ENCODE measurements around the gene CDC25C.
"Not testable (repeated sequence)": the region's sequence is repeated elsewhere in the genome, so short reads cannot be mapped to it uniquely, and the experiment has no call there.

CDC25C gene

DNA sequence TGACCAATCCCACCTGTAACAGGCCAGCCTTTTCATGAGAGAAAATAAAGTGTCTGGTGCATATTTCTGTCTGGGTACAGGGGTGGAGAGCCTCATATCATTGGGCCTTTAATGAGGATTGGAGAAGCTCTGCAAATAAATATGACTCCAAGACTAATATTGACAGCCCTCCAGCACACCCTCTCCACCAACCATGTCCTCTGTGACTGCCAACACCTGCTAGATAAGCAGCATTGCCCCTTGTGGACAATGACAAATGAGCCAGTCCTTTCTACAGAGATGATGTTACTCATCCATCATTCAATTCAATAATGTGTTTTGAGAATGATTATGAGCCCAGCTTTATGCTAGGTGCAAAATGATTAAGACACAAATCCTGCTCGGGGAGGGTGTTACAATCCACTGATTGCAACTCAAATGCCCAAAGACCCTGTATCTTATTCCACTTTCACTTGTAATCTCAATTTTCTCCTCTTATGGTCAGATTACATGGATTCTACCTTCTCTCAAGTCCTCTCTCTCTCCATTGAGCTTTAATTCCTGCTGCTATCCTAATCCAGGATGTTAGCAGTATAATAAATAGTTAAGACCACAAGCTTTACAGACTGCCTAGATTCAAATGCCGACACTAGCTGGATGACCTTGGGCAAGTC is 55.1 kb downstream of the CDC25C start:
- DNase-seq (ENCODE audit: low read depth, low spot score), result no peak

DNA sequence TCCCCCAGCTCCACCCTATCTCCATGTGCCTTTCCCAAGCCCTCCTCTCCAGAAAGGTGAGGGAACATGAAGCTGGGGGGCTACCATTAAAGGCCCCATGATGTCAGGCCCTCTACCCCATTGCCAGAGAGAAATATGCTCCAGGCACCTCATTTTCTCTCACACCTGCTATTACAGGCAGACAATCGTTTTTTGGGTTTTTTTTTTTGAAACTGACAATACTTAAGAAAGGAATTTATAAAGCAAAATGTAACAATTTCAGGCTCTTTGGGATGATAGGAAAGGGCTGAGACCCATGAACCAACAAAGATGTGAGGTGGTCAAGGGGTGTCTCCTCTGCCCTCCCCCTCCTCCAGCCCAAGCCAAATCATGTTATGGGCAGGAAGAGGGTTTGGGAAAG is 55.7 kb downstream of the CDC25C start:
- DNase-seq (ENCODE audit: low read depth, low spot score), result no peak

DNA sequence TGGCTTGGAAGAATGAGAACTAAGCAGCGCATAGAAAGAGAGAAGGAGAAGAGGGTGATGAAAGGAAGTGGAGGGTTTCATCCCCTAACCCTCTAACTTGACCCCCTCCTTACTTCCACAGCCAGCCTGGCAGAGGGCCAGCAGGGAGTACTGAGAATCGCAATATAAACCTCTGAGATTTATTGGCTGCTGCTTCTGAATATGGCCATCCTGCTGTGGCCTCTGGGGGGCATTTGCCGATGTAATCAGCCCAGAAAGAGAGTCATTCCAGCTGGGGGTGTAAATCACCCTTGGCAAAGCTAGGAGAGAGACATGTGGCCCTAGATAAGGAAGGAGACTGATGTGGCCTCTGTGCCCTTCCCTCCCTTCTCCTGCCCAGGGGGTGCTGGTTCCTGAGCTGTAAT is 56.2 kb downstream of the CDC25C start:
- no peak for DNase-seq (ENCODE audit: low read depth, low spot score)

DNA sequence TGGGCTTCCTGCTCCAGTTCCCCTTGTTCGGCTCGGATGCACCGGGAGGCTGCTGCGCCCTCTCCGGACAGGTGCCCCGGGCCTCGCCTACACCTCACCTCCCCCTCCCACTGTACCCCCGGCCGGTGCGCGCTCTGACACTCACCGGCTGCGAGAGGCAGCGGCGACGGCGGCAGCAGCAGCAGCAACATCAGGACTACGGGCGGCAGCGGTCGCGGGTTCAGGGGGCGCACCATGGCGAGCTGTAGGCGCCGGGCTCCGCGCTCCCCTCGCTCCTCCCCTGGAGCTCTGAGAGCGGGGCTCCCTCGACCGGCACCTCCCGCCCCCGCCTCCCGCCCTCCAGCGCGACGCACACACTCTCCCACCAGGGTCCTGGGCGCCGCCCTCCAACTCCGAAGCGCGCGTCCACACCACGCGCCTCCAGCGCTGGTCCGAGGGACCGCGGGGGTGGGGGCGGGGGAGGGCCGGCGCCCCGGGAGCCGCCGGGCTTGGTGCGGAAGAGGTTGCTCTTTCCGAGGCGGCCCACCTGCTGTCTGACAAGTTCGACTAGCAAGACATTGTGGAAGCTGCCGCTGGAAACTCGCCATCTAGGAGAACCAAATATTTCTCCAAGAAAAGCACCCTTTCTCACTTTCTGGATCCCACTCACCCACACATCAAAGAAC is 57.3 kb downstream of the CDC25C start, which contains the start of gene GFRA3:
Gene GFRA3, minus strand, starts transcription at position 433 of the 665 bp plus-strand sequence. Its CDS starts 197 bp downstream, at position 236.
- peak; percentile 15 for DNase-seq (ENCODE audit: low read depth, low spot score)

DNA sequence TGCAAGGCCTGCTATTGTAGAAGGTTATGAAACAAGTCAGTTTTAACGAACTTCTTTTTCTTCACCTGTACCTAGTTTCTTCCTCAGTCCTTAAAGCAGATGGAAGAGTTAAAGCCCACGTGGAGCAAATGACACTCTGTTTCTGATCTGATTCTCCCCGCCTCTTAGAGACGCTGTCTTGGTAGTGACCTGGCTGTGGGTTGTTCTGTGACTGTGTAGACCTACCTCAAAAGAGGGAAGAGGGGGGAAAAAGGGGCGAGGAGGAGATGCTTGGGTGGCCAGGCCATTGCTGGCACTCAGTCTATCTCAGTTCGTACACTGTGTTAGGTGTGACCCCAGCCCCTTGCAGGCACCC is 57.8 kb downstream of the CDC25C start:
- DNase-seq (ENCODE audit: low read depth, low spot score), result no peak

DNA sequence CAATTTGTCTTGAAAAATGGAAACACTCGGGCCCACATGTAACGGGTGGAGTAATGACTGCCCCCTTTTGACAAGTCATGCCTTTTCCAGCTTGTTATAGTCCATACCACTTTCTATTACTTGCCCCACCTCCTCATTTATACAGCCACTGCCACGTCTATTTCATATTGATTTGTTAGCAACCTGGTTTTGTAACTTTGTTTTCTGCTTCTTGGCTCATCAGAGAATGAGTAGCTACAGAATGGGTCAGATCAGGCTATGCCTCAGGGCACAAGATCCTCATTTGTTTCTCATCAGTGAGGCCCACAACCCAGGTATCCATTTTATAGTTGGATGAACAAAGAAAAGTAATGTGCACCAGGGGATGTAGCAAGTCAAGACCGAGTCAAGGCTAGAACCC is 58.9 kb downstream of the CDC25C start:
- no peak for DNase-seq (ENCODE audit: low read depth, low spot score)

DNA sequence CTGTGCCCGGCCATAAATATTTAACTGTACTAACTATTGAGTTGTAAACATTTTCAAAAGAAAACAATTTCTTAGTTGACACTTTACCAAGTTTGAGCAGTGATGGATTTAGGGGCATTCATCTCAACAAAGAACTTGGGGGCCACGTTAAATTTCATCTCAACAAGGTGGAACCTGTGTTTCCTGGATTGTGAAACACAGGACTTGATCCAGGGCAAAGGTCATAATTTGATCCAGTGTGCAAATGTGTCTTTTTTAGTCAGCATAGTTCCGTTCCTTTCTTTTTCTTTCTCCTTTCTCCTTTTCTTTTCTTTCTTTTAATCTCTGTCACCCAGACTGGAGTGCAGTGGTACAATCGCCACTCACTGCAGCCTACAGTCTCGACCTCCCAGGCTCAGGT is 60.3 kb downstream of the CDC25C start:
- no peak for DNase-seq (ENCODE audit: low read depth, low spot score)

DNA sequence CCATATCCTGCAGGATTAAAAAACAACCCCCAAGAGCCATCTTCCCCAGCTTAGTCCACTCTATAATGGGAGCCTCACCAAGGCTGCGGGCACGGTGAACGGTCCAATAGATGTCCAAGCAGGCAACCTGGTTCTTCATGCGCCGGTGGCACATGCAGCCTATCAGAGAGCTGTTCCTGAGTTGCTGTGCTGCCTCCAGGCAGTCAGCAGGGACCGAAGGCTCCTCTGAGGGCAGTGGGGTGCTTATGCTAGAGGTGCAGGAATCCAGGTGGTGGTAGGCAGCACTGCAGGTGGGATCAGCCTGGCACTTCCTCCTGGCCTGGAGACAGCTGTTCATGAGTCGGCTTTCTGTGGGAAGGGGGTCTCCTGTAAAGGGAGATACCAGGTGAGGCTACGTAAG is 67.4 kb downstream of the CDC25C start:
- no peak for DNase-seq (ENCODE audit: low read depth, low spot score)

DNA sequence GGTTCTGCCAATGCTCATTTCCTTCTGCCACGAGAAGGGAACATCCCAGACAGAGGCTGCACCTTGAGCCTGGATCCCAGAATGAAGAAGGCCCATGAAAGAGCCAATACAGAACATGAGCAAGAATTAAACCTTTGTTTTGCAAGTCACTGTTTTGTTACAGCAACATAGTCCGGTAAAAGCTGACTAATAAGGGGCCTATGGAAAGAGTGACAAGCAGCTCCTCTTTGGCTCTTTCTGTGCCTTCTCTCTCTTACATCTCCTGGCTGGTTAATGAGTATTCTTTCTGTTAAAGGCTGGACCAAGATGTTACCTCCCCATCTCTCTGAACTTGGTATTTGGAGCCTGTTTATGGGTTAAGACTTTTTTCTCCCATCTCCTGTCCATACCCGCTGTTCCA is 68.0 kb downstream of the CDC25C start:
- no peak for DNase-seq (ENCODE audit: low read depth, low spot score)

DNA sequence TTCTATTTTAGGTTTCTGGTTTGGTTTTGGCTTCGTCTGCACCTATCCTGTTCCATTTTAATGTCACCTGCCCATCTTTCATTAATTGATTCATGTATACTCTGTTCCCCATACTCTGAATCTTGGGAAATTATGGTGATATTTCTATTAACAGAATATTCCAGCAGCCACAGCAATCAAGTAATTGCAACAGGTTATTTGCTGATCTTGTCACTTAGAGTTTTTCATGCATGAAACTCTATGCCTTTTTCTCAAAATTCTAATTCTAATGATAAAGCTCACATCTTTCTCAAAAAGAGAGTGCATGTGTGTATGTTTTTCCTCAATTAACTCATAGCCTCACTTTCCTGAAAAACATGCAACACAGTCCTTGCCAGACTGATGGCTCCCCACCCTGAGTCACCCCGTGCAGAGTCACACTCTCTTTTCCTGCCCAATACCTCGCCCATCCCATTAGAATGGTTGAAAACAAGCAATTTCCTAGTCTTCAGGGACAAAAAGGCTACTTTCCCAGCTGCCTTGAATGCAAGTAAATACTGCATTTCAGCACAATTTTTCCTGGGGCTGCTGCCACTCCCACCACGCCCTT is 72.8 kb downstream of the CDC25C start:
- no peak for DNase-seq (ENCODE audit: low read depth, low spot score)

DNA sequence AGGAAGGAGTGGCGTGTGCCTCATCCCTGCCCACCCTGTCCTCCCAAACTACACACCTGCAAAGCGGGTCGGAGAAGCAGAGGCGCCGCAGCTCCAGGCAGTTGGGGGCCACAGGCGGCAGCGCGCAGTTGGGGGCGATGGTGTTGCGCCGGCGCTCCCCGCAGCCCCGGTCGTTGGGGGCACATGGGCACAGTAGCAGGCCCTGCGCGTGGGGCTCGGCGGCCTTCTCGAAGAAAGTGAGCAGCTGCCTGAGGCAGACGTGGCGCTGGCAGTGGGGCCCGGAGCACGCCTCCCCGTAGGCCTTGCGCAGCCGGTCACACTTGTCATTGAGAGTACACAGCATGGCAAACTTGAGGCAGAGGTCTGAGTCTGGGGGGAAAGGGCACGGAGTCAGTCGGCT is 74.0 kb downstream of the CDC25C start:
- no peak for DNase-seq (ENCODE audit: low read depth, low spot score)

DNA sequence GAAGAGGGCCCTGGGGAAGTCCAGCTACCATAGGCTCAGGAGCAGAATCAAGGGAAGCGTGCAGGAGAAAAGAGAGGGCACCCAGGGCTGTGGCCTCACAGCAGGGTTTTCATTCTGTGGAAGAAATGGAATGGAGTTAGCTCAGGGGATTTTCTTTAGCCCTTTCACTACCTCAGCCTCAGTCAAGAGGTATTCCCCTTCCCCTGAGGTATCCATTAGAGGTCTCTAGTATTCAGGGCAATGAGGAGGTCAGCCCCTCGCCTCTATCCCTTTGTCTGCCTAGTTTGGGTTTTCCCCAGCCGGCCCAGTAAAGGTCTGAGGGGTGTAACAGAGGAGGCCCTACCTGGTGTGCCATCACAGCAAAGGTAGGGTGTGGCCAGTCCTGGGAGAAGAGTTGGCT is 78.7 kb downstream of the CDC25C start:
- no peak for DNase-seq (ENCODE audit: low read depth, low spot score)

DNA sequence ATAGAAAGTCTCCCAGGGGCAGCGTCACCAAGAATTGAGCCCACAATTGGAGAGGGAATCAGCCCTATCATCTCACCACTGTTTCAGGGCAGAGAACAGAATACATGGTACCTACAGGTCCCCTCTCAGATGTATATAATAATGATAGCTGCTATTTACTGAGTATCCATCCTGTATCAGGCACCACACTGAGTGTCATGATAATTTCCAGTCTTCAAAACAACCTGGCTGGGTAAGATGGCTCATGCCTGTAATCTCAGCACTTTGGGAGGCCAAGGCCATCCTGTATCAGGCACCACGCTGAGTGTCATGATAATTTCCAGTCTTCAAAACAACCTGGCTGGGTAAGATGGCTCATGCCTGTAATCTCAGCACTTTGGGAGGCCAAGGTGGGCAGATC is 83.8 kb downstream of the CDC25C start:
- DNase-seq (ENCODE audit: low read depth, low spot score), result not testable (repeated sequence)

DNA sequence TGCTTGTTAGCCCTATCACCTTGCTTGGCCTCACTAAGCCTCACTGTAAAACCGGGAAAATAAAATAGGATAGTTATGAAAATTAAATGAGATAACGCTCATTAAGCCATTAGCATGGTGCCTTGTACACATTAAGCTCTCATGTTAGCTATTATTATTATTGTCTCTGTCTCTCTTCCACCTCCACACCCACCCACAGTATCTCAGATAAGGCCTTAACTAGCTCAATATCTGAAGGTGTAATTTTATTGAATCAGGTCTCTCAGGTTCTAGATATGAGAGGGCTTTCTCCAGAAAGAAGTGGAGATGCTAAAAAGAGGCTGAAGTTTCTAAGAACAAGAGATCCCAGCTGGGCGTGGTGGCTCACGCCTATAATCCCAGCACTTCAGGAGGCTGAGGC is 84.8 kb downstream of the CDC25C start:
- DNase-seq (ENCODE audit: low read depth, low spot score), result no peak

DNA sequence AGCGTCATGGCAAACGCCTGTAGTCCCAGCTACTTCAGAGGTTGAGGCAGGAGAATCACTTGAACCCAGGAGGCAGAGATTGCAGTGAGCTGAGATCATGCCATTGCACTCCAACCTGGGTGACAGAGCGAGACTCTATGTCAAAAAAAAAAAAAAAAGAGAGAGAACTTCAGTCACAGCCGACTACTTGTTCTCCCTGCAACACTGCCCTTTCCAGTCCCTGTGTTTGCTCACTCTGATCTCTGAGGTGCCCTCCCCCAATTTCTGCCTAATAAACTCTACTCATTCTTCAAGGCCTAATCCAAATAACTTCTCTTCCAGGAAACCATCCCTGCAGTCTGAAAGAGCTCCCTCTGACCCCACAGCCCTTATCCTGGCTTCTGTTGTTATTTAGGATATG is 85.3 kb downstream of the CDC25C start:
- no peak for DNase-seq (ENCODE audit: low read depth, low spot score)

DNA sequence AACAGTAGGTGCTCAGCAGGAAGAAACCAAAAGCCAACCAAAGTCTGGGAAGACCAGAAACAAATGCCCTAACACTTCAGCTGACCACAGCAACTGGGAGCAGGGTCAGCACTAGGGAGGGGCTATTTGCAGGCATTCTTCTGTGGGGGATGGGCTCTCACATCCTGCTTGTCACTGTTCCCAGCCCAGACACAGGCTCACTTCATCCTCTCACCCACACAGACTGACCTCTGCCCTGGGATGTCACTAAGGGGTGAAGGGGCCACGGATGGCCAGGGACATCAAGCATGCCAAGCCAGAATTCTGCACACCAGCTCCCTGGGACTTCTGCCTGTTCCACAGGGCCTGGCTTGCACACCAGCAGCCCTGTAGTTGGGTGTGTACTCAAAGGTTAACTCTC is 85.9 kb downstream of the CDC25C start:
- DNase-seq (ENCODE audit: low read depth, low spot score), result peak; percentile 84

DNA sequence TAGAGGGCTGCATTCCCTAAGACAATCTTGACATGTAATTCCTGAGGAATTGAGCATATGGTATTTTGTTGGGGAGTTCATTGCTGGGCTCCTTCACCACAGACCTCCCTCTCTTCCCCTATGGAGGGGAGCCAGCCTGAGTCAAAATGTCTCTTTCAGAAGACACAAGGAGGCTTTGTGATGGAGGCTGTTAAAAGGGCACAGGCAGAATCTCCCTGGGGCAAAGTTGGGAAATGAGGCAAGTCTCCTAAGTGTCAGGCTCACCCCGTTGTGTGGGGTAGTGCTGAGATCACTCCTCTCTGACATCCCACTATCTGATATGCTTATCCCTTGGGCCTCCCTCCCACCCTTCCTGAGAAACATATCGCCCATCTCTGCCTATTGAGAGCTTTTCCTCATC is 87.8 kb downstream of the CDC25C start:
- DNase-seq (ENCODE audit: low read depth, low spot score), result peak; percentile 46

DNA sequence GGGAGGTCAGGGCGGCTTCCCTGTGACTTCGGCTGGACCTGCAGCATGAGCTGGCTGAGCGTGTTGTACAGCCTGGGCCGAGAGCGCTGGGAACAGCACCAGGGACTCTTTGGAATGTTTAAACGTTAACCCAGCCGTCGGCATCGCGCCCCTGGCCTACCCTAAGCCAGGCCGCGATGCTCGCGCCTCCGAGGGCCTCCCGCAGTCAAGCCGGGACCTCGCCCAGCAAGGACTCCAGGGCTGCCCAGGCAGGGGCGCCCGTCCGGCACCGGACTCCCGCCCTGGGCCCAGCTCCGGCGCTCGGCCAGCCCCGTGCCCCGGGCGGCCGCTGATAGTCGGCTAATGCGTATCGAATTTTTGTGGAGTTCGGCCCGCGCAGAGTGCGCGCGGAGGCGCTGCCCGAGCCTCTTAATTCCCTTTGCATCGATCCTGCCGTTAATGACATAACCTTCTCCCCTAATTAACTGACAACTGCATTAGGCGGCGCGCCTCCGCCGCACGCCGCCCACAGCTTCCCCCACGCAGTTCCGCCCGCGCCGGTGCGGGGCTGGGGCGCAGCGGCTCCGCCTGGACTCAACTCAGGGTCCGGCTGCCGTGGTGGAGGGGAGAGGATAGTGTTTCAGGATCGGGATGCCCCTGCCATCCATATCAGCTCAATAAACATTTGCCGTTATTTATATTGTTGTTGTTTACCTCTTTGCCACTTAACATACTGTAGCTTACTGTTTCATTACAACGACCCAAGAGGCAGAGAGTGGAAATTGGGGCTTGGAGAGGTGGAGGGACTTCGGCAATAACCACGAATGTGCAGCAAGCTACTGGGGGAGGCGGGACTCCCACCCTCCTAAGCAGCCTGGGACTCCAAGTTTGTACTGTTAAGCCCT is 89.7 kb downstream of the CDC25C start:
- DNase-seq (ENCODE audit: low read depth, low spot score), result peak; percentile 77

DNA sequence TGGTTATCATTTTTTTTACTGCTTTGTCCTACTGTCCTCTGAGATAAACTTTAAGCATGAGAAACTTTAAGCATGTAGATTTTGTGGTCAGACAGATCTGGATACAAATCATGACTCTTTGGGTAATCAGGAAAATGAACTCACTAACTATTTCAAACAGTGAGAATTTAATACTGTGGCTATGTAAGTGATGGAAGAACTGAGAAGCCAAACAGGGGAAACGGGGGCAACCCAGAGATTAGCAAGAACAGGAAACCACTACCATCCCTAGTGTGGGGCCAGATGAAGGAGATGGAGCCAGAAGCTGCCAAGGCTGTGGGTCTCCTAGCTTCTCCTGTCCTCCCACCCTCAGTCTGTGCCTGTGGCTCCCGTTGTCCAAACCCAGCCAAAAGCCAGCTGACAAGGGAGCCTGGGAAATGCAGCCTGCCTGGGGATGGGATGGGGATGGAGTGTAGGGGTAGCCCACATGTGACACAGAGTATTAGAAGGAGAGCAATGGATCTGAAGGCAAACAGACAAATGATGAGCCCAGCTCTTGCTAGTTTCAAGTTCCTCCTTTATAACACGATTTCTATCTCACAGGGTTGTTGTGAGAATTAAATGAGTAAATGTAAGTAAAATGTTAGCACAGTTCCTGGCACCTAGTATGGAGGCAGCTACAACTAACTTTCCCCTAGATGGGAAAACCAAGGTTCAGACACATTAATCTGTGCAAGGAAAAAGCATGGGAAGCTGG is 90.8 kb downstream of the CDC25C start:
- DNase-seq (ENCODE audit: low read depth, low spot score), result no peak

DNA sequence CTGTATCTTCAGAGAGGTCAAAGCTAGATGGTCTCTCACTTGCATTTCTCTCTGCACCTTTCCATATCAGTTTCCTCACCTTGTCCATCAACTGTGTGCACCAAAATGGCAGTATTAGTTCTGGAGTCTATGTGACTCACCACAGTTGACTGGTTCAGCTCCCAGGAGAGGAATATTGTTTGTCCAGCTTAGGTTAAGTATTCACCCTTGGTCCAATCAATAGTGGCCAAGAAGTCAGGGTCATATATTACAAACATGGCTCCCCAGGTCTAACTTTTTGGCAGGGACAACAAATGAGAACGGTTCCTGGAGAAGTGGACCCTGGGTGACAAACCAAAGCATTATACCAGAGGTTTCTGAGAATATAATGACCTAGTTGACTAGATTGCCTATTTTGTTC is 93.6 kb downstream of the CDC25C start:
- DNase-seq (ENCODE audit: low read depth, low spot score), result no peak

All from ELF-1 (cell line).